ENCODE measurements around the gene FOXO1. TPM values are rescaled to one million over a fixed set of nuclear protein-coding genes. Genes with fewer than 3 reads are reported as not detected.

FOXO1 gene
- total RNA-seq, 2 donors from 2014 or later = 20.1 to 29.7 TPM

GRCh38 chr13:40640845-40641458 lies 25.5 kb downstream of the FOXO1 start:
- H3K36me3 Mint-ChIP-seq (ENCODE audit: low read depth) = peaks cover 2% of the 10 kb centered on the region

GRCh38 chr13:40640202-40640601 lies 26.2 kb downstream of the FOXO1 start:
- Mint-ChIP-seq H3K27ac (no peak overlapping the region), H3K4me3 (no peak overlapping the region), H3K27me3 (ENCODE audit: insufficient read depth) (no peaks in the 10 kb centered on the region), H3K36me3 (ENCODE audit: low read depth) (peaks cover 2% of the 10 kb centered on the region), H3K4me1 (peaks cover 41% of the 10 kb centered on the region), H3K9me3 (no peaks in the 10 kb centered on the region)
- no peak for DNase-seq
- H3K9ac ChIP-seq (ENCODE audit: extremely low read depth, low read length, poor library complexity, severe bottlenecking) = no peak overlapping the region
- no peak overlapping the region for H3K4me3 ChIP-seq (ENCODE audit: low read length)
- H3K27ac ChIP-seq (ENCODE audit: low read depth, low read length) = no peak overlapping the region
- H3K27me3 ChIP-seq (ENCODE audit: control insufficient read depth, insufficient read depth, low read length, poor library complexity, severe bottlenecking) = no peaks in the 10 kb centered on the region
- no peak for TF ChIP-seq CTCF (conservative IDR thresholded peaks at IDR 0.05)
- H3K9me3 ChIP-seq (ENCODE audit: control insufficient read depth, low read length) = no peaks in the 10 kb centered on the region
- H3K4me1 ChIP-seq (ENCODE audit: control insufficient read depth, insufficient read depth, low read length) = peaks cover 3% of the 10 kb centered on the region
- peaks cover 5% of the 10 kb centered on the region for H3K36me3 ChIP-seq (ENCODE audit: control insufficient read depth, insufficient read depth, low read length)
- WGBS, 2 experiments (ENCODE audit: insufficient coverage in 1 of 2, insufficient read length in 1 of 2) = 90 to 91% methylated on average over 4 to 6 of the region's 6 CpGs

More at GRCh38 chr13:40640845-40641458, 25.5 kb downstream of the FOXO1 start:
- Histone ChIP-seq H3K36me3 (ENCODE audit: control insufficient read depth, insufficient read depth, low read length) (peaks cover 5% of the 10 kb centered on the region), H3K27me3 (ENCODE audit: control insufficient read depth, insufficient read depth, low read length, poor library complexity, severe bottlenecking) (no peaks in the 10 kb centered on the region), H3K9me3 (ENCODE audit: control insufficient read depth, low read length) (no peaks in the 10 kb centered on the region), H3K27ac (ENCODE audit: low read depth, low read length) (no peak overlapping the region), H3K9ac (ENCODE audit: extremely low read depth, low read length, poor library complexity, severe bottlenecking) (no peak overlapping the region), H3K4me3 (ENCODE audit: low read length) (no peak overlapping the region), H3K4me1 (ENCODE audit: control insufficient read depth, insufficient read depth, low read length) (peaks cover 3% of the 10 kb centered on the region)
- DNase-seq = no peak
- Mint-ChIP-seq H3K27ac (no peak overlapping the region), H3K4me1 (peaks cover 44% of the 10 kb centered on the region), H3K9me3 (no peaks in the 10 kb centered on the region), H3K4me3 (no peak overlapping the region), H3K27me3 (ENCODE audit: insufficient read depth) (no peaks in the 10 kb centered on the region)
- 93 to 95% methylated on average over 4 to 10 of the region's 11 CpGs for WGBS, 2 experiments (ENCODE audit: insufficient coverage in 1 of 2, insufficient read length in 1 of 2)
- no peak for TF ChIP-seq CTCF (conservative IDR thresholded peaks at IDR 0.05)

- Mint-ChIP-seq H3K9me3 (no peaks in the 10 kb centered on the region), H3K4me3 (no peak overlapping the region), H3K4me1 (peaks cover 32% of the 10 kb centered on the region), H3K36me3 (ENCODE audit: low read depth) (peaks cover 2% of the 10 kb centered on the region), H3K27ac (peak overlapping the region; percentile 37), H3K27me3 (ENCODE audit: insufficient read depth) (no peaks in the 10 kb centered on the region)
- Histone ChIP-seq H3K27ac (ENCODE audit: low read depth, low read length) (no peak overlapping the region), H3K27me3 (ENCODE audit: control insufficient read depth, insufficient read depth, low read length, poor library complexity, severe bottlenecking) (no peaks in the 10 kb centered on the region), H3K4me1 (ENCODE audit: control insufficient read depth, insufficient read depth, low read length) (peaks cover 3% of the 10 kb centered on the region), H3K4me3 (ENCODE audit: low read length) (no peak overlapping the region), H3K36me3 (ENCODE audit: control insufficient read depth, insufficient read depth, low read length) (peaks cover 5% of the 10 kb centered on the region), H3K9ac (ENCODE audit: extremely low read depth, low read length, poor library complexity, severe bottlenecking) (no peak overlapping the region), H3K9me3 (ENCODE audit: control insufficient read depth, low read length) (no peaks in the 10 kb centered on the region)
- WGBS, 2 experiments (ENCODE audit: insufficient coverage in 1 of 2, insufficient read length in 1 of 2) = 87% methylated on average over 3 to 4 of the region's 4 CpGs
- TF ChIP-seq CTCF (conservative IDR thresholded peaks at IDR 0.05) = no peak
- DNase-seq = no peak
Measured at GRCh38 chr13:40639221-40639681, 27.2 kb downstream of the FOXO1 start.
